HG03139 (cell line): ENCODE data around the gene GYPE.
"Not testable (repeated sequence)": the region's sequence is repeated elsewhere in the genome, so short reads cannot be mapped to it uniquely, and the experiment has no call there.

Experiments used
- ATAC-seq: cut with Tn5 transposase; IDR thresholded peaks from one replicate; pipeline ENCODE4 v1.9.1; 2021; ENCODE audit not compliant: unreplicated experiment

Gene GYPE

DNA sequence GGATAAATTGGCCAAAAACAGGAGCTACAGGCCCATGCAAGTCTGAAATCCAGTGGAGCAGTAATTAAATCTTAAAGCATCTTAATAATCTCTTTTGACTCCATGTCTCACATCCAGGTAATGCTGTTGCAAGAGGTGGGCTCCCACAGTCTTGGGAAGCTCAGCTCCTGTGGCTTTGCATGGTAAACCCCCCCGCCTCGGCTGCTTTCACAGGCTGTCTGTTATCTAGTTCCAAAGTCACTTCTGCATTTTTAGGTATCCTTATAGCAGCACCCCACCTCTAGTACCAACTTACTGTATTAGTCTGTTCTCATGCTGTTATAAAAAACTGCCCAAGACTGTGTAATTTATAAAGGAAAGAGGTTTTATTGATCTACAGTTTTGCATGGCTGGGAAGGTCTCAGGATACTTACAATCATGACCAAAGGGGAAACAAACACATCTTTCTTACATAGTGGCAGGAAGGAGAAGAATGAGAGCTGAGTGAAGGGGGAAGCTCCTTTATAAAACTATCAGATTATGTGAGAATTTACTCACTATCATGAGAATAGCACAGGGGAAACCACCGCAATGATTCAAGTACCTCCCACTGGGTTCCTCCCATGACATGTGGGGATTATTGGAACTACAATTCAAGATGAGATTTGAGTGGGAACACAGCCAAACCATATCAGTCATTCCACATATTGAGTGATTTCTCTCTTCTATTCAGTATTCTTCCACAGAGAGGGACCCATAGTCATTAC, 34.7 kb downstream of the GYPE start:
- not testable (repeated sequence) for ATAC-seq

DNA sequence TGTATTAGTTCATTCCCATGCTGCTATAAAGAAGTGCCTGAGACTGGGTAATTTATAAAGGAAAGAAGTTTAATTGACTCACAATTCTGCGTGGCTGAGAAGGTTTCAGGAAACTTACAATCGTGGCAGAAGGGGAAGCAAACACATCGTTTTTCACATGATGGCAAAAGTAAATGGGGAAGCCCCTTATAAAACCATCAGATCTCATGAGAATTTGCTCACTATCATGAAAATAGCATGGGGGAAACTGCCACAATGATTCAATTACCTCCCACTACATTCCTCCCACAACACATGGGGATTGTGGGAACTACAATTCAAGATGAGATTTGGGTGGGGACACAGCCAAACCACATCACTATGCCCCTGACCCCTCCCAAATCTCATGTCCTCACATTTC, 35.4 kb downstream of the GYPE start:
- ATAC-seq: not testable (repeated sequence)

DNA sequence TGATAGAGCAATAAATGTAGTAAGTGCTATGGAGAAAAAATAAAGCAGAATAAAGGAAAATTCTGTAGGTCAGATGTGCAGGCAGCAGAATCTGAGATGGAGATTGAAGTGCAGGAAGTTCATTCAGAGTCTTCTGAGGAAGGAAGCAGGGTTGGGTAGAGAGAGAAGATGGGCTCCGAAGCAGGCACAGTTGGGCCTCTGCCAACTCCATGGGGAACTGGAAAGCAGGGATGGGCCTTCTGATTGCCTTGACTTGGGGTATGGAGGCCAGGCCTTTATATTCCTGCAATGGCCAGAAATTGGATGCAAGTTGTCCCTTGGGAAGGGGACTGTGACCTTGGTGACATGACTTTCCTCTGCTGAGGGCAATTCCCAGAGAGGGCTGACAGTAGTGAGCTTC, 42.6 kb downstream of the GYPE start:
- not testable (repeated sequence) for ATAC-seq

DNA sequence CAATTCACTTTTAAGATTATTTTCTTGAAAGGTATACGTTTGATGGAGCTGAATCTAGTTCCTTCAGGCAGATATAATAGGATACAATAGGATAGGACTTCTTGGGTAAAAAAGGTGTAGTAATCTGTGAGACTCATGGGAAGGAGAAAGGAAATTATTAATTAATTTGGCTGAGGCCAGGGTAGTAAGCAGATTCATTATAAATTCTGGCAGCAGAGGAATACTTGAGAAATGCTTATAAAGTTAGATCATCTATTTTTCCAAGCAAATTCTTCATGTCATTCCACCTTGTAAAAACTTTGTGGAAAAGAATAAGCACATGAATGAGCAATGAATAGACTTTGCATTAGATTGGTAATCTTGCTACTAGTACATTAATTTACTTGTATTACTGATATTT, 46.9 kb downstream of the GYPE start:
- ATAC-seq: no peak

DNA sequence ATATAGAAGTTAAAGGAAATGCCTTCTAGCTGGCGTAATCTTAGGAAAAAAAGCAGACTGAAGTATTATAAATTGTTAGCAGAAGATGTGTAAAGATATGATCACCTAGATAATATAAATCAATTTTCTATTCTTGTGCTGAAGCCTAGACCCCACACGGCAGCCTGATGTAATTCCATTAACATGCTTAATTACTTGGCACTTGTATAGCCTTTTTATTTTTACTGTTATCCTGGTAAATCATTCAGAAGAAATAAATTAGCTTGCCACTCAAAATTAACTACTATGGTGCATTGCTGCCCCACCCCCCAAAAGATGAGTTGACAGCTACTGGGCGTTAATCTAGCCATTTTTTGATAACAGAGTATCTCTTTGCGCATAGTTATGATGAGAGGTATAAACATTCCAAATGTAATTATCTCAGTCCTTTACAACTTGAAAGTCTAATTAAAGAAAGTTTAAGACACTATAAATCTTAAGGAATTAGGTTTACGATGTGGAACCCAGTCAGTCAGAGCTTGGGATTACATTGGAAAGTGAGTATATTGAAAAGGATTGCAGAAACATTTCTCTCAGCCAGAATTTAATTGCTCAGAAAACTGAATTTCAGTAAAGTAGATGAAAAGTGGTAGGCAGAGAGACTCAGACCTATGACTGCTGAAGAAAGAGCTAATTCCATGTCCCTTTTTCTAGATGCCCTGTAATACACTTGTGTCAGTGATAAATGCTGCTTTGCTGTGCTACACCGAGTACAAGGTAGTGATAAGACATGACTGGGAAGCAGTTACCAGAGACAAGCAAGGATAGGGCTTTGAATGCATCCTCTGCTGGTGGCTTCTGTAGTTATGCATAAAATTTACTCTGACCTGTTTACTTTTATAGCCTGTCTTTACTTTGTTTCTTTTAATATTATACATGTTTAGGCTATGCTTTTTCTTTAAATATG, 47.7 kb downstream of the GYPE start:
- ATAC-seq: not testable (repeated sequence)

- not testable (repeated sequence) for ATAC-seq
Observed at GRCh38 chr4:143856017-143856557, 49.3 kb downstream of the GYPE start.

- ATAC-seq: not testable (repeated sequence)
Observed at GRCh38 chr4:143854645-143855044, 50.7 kb downstream of the GYPE start.

DNA sequence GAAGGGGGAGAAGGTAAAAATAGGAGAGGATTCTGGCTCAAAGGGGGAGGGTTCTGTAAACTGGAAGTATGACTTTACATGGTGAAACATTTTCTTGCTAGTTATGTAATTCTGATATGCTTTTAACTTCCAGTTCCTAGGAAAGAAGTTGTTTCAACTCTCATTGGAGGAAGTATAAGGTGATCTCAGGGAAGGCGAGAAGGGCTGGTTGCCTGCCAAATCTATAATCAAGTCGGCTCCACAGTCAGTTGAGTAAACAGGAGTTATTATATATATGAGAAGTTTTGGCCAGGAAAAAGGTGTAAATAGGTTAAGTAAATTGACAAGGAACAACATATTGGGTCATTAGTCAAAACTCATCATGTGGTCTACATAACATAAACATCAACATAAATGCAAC, 56.1 kb downstream of the GYPE start:
- ATAC-seq: not testable (repeated sequence)

DNA sequence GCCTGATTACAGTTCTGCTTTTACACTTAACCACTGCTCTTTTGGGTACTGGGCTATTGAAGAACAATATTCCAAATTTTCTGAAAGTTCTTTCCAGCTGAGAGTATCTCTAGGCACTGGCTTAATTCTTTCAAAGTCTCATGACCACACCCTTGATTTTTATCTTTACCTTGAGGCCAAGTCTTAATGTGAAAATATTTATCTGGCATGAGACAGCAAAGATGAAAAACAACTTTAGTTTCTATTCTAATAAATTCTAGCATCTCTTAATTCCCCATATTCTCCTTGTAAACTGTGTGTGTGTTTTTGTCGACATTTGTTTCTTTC, 61.9 kb downstream of the GYPE start:
- ATAC-seq: not testable (repeated sequence)

DNA sequence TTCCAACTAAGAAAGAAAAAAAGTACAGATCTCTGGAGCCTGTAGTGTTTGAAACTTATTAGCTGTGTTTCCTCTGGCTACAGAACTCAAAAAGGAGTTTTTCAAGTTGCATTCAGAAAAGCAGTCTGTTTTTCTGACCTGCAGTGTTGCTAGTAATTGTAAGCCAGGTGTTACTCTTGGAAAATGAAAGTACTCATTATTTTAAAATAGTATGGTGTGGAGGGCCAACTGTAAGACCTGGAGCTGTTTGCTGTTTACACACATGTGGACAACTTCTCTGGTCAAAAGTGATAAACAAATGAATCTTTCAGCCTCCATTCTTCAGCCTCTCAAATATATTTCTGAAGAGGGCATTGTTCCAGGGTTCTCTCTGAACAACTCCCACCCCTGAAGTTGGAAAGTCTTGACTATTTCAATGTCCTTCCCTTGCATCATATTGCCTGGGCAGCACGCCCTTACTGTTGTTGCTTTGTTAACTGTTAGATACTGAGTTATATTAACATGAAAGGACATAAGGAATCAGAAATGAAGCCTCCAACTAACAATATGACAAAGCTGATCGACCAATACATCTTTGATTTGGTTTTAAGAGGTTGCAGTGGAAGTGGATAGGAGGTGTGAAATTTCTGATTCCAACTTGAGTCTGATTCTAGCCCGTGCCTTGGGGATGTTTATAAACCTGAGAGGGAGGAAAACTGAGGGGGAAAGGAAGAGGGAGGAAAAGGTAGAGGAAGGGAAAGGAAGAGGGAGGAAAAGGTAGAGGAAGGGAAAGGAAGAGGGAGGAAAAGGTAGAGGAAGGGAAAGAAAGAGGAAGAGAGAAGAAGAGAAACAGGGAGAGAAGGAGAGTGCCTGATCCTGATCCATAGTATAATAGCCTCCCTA, 62.5 kb downstream of the GYPE start:
- not testable (repeated sequence) for ATAC-seq

DNA sequence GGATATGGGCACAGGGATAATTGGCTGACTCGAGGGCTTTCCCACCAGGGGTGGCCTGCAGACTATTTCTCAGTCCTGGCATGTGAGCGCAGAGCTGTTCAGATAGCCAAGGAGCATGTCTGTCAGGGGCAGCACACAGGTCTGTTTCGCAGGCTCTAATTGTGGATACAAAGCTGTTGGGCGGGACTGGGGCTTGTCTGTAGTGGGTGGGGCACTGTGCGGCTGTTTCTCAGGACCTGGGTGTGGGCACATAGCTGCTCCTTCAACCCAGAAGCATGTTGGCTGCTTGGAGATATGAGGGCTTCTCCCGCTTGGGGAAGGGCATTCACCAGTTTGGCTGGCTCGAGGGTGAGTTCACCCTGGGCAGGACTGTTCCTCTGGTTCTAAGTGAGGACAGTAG, 65.9 kb downstream of the GYPE start:
- ATAC-seq: not testable (repeated sequence)

DNA sequence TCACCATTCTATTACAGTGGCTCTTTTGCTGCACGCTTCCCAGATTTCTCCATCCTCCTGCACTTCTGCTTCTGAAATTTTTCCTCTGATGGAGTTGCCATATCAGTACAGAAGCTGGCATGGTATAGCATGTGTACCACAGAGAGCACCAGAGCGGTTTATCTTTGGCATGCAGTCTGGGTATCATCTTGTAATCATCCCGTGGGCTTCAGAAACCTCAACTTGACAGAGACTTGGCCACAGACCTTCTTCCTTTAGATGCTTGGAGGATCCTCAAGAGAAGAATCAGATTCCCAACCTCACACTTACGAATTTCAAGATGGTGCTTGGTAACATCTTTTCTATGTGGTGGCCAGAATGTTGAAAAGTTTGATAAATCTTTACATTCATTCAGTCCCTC, 71.2 kb downstream of the GYPE start:
- ATAC-seq: not testable (repeated sequence)

- ATAC-seq: not testable (repeated sequence)
Observed at GRCh38 chr4:143833676-143834075, 71.7 kb downstream of the GYPE start.

GRCh38 chr4:143830576-143830975, 74.8 kb downstream of the GYPE start:
- ATAC-seq: not testable (repeated sequence)

DNA sequence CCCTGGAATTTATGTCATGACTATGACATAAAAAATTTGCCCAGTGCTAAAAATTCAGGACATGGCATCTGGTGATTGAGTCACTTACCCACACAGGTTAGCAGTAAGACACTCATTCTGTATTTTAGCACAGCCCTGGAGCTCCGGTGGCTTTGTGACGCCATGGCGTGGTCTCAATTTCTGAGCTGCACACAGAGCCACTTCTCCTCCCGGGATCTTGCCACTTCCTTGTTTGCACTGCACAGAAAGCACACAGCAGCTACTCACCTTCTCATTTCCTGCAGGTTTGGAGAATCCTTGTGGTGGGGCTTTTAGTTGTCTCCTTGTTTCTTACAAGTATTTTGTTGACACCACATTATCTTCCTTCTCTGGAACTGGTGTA, 76.1 kb downstream of the GYPE start:
- not testable (repeated sequence) for ATAC-seq
